SK-N-SH treated with all-trans-retinoic acid at 6 μM for 48 hours (cell line): Measurements from ENCODE around the gene CRYGC.

Experiments used
- ARNTL ChIP-seq: fragments of 450-650 bp; formaldehyde crosslinking; IDR thresholded peaks from 2 replicates; pipeline ENCODE4 v1.5.0; 2020; ENCODE audit warnings: low read depth, mild to moderate bottlenecking, moderate library complexity, borderline replicate concordance
- BACH2 ChIP-seq: fragments of 250-450 bp; sonication (Bioruptor Pico); IDR thresholded peaks from 2 replicates; pipeline ENCODE4 v1.9.0; 2021; ENCODE audit warnings: mild to moderate bottlenecking, borderline replicate concordance
- ZC3H10 ChIP-seq: fragments of 250-450 bp; sonication (Bioruptor Pico); IDR thresholded peaks from 2 replicates; pipeline ENCODE4 v1.5.1; 2021; ENCODE audit warnings: mild to moderate bottlenecking, moderate library complexity
- ZFP30 ChIP-seq: fragments of 450-650 bp; formaldehyde crosslinking; IDR thresholded peaks from 2 replicates; pipeline ENCODE4 v1.5.0; 2022; ENCODE audit warnings: mild to moderate bottlenecking, moderate library complexity
- ZNF8 ChIP-seq: fragments of 450-650 bp; formaldehyde crosslinking; IDR thresholded peaks from 2 replicates; pipeline ENCODE4 v1.5.0; 2020; ENCODE audit warnings: mild to moderate bottlenecking, moderate library complexity
- TF ChIP-seq, protein P1 (sequence below): fragments of 250-450 bp; sonication (Bioruptor Pico); IDR thresholded peaks from 2 replicates; pipeline ENCODE4 v1.8.0; 2020; ENCODE audit warnings: mild to moderate bottlenecking, moderate library complexity, borderline replicate concordance
- TF ChIP-seq, protein P2 (sequence below): fragments of 250-450 bp; sonication (Bioruptor Pico); IDR thresholded peaks from 2 replicates; pipeline ENCODE4 v1.5.1; 2020; ENCODE audit warnings: low read depth, mild to moderate bottlenecking, moderate library complexity

DNA sequence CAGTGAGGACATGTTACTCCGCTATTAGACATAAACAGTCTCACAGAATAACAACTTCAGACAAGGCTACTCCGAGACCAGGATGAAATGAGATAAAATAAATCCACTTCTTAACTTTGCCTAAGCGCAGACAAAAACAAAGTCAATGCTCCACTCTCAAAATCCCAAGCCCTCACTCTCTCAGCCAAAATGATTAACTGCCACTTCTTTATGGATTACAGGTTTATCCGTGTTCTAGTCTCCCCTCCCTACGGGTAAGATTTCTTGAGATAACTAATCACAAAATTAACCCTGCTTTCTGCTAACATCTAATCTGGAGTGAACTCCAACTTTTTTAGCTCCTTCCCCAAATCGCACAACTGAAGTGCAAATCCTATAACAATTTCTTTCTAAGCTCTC lies 1.1 kb upstream of the CRYGC start:
- TF ChIP-seq, protein P1, sequence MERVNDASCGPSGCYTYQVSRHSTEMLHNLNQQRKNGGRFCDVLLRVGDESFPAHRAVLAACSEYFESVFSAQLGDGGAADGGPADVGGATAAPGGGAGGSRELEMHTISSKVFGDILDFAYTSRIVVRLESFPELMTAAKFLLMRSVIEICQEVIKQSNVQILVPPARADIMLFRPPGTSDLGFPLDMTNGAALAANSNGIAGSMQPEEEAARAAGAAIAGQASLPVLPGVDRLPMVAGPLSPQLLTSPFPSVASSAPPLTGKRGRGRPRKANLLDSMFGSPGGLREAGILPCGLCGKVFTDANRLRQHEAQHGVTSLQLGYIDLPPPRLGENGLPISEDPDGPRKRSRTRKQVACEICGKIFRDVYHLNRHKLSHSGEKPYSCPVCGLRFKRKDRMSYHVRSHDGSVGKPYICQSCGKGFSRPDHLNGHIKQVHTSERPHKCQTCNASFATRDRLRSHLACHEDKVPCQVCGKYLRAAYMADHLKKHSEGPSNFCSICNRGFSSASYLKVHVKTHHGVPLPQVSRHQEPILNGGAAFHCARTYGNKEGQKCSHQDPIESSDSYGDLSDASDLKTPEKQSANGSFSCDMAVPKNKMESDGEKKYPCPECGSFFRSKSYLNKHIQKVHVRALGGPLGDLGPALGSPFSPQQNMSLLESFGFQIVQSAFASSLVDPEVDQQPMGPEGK, result no peak
- TF ChIP-seq ARNTL (CRISPR knock-in tag), result no peak
- TF ChIP-seq ZFP30 (CRISPR knock-in tag), result no peak
- TF ChIP-seq ZC3H10 (CRISPR knock-in tag), result no peak
- TF ChIP-seq, protein P2, sequence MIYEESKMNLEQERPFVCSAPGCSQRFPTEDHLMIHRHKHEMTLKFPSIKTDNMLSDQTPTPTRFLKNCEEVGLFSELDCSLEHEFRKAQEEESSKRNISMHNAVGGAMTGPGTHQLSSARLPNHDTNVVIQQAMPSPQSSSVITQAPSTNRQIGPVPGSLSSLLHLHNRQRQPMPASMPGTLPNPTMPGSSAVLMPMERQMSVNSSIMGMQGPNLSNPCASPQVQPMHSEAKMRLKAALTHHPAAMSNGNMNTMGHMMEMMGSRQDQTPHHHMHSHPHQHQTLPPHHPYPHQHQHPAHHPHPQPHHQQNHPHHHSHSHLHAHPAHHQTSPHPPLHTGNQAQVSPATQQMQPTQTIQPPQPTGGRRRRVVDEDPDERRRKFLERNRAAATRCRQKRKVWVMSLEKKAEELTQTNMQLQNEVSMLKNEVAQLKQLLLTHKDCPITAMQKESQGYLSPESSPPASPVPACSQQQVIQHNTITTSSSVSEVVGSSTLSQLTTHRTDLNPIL (CRISPR knock-in tag), result no peak
- TF ChIP-seq BACH2 (CRISPR knock-in tag), result no peak
- TF ChIP-seq ZNF8 (CRISPR knock-in tag), result no peak
